Measurements from ENCODE around the gene AKAP9. TPM values are rescaled to one million over a fixed set of nuclear protein-coding genes. Genes with fewer than 3 reads are reported as not detected.

Gene AKAP9
- total and polyA plus RNA-seq, 4 experiments from 2014 or later = 8.6 to 91.4 (median 71.0) TPM

DNA sequence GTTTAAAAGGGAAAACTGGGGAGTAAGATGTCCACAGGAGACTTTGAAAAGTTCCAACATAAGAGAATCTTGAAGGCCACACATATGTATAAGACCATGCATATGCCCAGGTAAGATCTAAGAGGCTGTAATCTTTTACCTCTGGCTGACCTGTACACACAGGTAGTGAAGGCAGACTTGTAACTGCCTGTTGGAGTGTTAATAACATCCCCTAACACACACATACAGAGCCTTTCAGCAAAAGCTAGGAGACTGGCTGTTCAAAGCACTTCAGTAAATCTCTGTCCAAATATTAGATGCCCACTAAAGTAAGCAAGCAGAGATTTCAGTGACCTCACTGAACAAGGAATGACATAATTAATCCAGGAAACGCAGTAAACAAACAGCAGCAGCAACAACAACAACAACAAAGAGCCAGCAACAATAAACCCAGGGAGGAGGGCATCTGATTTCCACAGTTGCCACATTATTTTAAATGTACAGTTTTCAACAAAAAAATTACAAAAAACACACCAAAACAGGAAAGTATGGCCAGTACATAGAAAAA lies 178.6 kb downstream of the AKAP9 start:
- Mint-ChIP-seq H3K9me3 (no peaks in the 10 kb centered on the region), H3K27me3 (no peaks in the 10 kb centered on the region), H3K4me1 (peaks cover 0 to 4% (median 2%) of the 10 kb centered on the region in 4 donors), H3K27ac (no peak overlapping the region), H3K36me3 (peaks cover 50 to 59% of the 10 kb centered on the region in 2 donors), H3K4me3 (no peak overlapping the region)
- Histone ChIP-seq H3K9me3 (ENCODE audit: control insufficient read depth in 1 of 2, low read length in 2 of 2) (no peaks in the 10 kb centered on the region), H3K4me1 (ENCODE audit: insufficient read depth, low read length) (no peaks in the 10 kb centered on the region), H3K4me3 (ENCODE audit: low read length in 2 of 2) (no peak overlapping the region), H3K36me3 (ENCODE audit: insufficient read depth, low read length) (peaks cover 22% of the 10 kb centered on the region), H3K27ac (ENCODE audit: low read depth, low read length) (no peak overlapping the region), H3K27me3 (ENCODE audit: insufficient read depth, low read length) (no peaks in the 10 kb centered on the region)
- intact Hi-C loops (cut with micrococcal nuclease) = no loop called here
- ChIA-PET POLR2A (ENCODE audit: partially characterized antibody) (no interaction called here), CTCF (ENCODE audit: partially characterized antibody) (interaction anchor here (1.8 kb wide), 1 partner anchor 14 kb away, joined by 4 read pairs; no protein-coding TSS in a partner anchor)
- no peak for DNase-seq

DNA sequence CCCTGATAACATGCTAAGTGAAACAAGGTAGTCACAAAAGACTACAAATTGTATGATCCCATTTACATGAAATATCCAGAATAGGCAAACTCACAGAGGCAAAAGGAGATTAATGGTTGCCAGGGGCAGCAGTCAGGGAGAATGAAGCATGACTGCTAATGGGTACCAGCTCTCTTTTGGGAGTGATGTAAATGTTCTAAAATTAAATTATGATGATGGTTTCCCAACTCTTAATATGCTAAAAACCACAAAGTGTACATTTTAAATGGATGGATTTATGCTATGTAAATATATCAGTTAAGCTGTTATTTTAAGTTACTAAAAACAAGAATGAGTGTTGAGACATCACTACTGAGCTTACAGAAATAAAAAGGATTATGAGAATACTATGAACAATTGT lies 181.0 kb downstream of the AKAP9 start:
- CTCF ChIA-PET (ENCODE audit: partially characterized antibody) = interaction anchor here (2.3 kb wide), 1 partner anchor 14 kb away, joined by 4 read pairs; no protein-coding TSS in a partner anchor
- Mint-ChIP-seq H3K36me3 (peaks cover 59 to 61% of the 10 kb centered on the region in 2 donors), H3K4me3 (no peak overlapping the region), H3K27ac (no peak overlapping the region), H3K4me1 (peaks cover 0 to 3% (median 0%) of the 10 kb centered on the region in 4 donors), H3K27me3 (no peaks in the 10 kb centered on the region), H3K9me3 (no peaks in the 10 kb centered on the region)
- Histone ChIP-seq H3K4me1 (ENCODE audit: insufficient read depth, low read length) (no peaks in the 10 kb centered on the region), H3K27me3 (ENCODE audit: insufficient read depth, low read length) (no peaks in the 10 kb centered on the region), H3K4me3 (ENCODE audit: low read length in 2 of 2) (no peak overlapping the region), H3K36me3 (ENCODE audit: insufficient read depth, low read length) (peaks cover 22% of the 10 kb centered on the region), H3K9me3 (ENCODE audit: control insufficient read depth in 1 of 2, low read length in 2 of 2) (no peaks in the 10 kb centered on the region), H3K27ac (ENCODE audit: low read depth, low read length) (no peak overlapping the region)
- DNase-seq = no peak
- intact Hi-C loops (cut with micrococcal nuclease) = no loop called here
- POLR2A ChIA-PET (ENCODE audit: partially characterized antibody) = no interaction called here

DNA sequence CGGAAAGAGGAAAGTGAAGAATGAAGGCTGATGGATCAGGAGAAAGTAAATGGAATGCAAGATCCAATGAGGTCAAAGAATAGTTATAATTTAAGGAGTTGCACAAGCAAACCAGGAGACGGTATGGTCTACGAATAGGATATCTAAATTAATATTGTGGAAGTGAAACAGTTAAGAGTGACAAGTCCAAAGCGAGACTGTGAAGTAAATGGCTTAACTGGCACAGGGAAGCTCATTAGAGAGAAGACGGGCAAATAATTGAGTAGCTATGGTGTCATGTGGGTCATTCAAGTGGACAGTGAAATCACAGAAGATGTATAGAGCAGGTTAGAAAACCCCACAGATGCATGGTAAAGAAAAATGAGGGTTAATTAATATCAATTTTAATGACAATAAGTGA lies 190.4 kb downstream of the AKAP9 start:
- CTCF ChIA-PET (ENCODE audit: partially characterized antibody) = no interaction called here
- DNase-seq = no peak
- Mint-ChIP-seq H3K36me3 (peaks cover 20 to 39% of the 10 kb centered on the region in 2 donors), H3K4me1 (peaks cover 17 to 36% (median 25%) of the 10 kb centered on the region in 4 donors), H3K4me3 (no peak overlapping the region), H3K27ac (no peak overlapping the region), H3K27me3 (no peaks in the 10 kb centered on the region), H3K9me3 (no peaks in the 10 kb centered on the region)
- Histone ChIP-seq H3K36me3 (ENCODE audit: insufficient read depth, low read length) (no peaks in the 10 kb centered on the region), H3K9me3 (ENCODE audit: control insufficient read depth in 1 of 2, low read length in 2 of 2) (no peaks in the 10 kb centered on the region), H3K27ac (ENCODE audit: low read depth, low read length) (no peak overlapping the region), H3K4me3 (ENCODE audit: low read length in 2 of 2) (no peak overlapping the region), H3K27me3 (ENCODE audit: insufficient read depth, low read length) (no peaks in the 10 kb centered on the region), H3K4me1 (ENCODE audit: insufficient read depth, low read length) (peaks cover 19% of the 10 kb centered on the region)
- intact Hi-C loops (cut with micrococcal nuclease) = loop anchor here (5.0 to 10.0 kb wide), 2 partner anchors 704 to 1871 kb away; partner anchors contain the start of genes BET1 and CDK6
- POLR2A ChIA-PET (ENCODE audit: partially characterized antibody) = interaction anchor here (1.2 kb wide), 1 partner anchor 115 kb away, joined by 3 read pairs; the partner anchor contains the start of genes ANKIB1 and KRIT1

DNA sequence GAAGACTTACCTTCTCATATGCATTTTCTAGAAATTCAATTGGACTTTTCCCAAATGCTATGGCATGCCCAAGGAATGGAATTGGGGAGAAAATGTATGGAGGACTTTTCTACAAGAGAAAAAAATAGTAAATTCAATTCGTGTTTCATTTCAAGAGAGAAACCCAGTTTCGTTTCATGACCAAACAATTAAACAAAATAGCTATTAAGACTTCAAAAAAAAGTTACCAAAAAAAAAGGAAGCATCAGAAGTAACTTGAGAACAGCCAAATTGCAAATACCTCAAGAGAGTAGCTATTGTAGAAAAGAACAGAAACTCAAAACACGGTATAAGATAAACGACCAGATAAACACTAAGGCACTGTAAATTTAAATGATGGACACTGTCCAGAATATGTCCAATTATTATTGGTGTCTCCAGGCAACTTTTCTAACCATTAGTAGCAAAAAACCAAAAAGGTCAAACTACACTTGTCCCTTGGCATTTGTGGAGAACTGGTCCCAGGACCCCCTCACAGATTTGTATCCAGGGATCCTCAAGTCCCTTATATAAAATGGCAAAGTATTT lies 191.2 kb downstream of the AKAP9 start:
- Mint-ChIP-seq H3K27me3 (no peaks in the 10 kb centered on the region), H3K9me3 (no peaks in the 10 kb centered on the region), H3K4me1 (peaks cover 18 to 36% (median 26%) of the 10 kb centered on the region in 4 donors), H3K4me3 (peak overlapping the region in 1 of 8 donors; percentile 1), H3K36me3 (peaks cover 15 to 33% of the 10 kb centered on the region in 2 donors), H3K27ac (peak overlapping the region in 1 of 7 donors; percentile 97)
- Histone ChIP-seq H3K9me3 (ENCODE audit: control insufficient read depth in 1 of 2, low read length in 2 of 2) (no peaks in the 10 kb centered on the region), H3K4me3 (ENCODE audit: low read length in 2 of 2) (no peak overlapping the region), H3K4me1 (ENCODE audit: insufficient read depth, low read length) (peaks cover 19% of the 10 kb centered on the region), H3K36me3 (ENCODE audit: insufficient read depth, low read length) (no peaks in the 10 kb centered on the region), H3K27me3 (ENCODE audit: insufficient read depth, low read length) (no peaks in the 10 kb centered on the region), H3K27ac (ENCODE audit: low read depth, low read length) (no peak overlapping the region)
- intact Hi-C loops (cut with micrococcal nuclease) = loop anchor here (5.0 to 10.0 kb wide), 2 partner anchors 703 to 1870 kb away; partner anchors contain the start of genes BET1 and CDK6
- POLR2A ChIA-PET (ENCODE audit: partially characterized antibody) = no interaction called here
- no peak for DNase-seq
- CTCF ChIA-PET (ENCODE audit: partially characterized antibody) = interaction anchor here (0.8 to 2.2 kb wide), 3 partner anchors 46 to 315 kb away, joined by 3 to 4 read pairs (median 3); partner anchors contain the start of genes GATAD1 and MTERF1

DNA sequence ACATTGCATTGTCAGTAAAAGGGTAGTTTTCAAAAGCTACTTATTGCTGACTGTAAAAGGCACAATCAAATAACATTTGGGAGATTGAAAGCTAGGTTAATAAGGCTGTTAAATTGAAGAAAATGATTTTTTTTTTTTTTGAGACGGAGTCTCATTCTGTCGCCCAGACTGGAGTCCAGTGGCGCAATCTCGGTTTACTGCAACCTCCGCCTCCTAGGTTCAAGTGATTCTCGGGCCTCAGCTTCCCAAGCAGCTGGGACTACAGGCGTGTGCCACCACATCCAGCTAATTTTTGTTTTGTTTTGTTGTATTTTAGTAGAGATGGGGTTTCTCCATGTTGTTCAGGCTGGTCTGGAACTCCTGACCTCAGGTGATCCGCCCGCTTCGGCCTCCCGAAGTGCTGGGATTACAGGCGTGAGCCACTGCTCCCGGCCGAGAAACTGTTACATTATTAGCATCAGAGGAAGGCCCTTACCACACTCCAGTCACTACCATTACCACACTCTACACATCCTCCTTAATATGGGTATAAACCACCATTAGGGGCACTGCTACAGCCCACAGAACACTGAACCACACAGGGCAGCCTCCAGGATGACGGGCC lies 192.6 kb downstream of the AKAP9 start:
- Mint-ChIP-seq H3K4me3 (peak overlapping the region; percentile 96 to 100 (median 99)), H3K27ac (peak overlapping the region; percentile 97 to 100 (median 100)), H3K9me3 (no peaks in the 10 kb centered on the region), H3K36me3 (peaks cover 4 to 20% of the 10 kb centered on the region in 2 donors), H3K27me3 (no peaks in the 10 kb centered on the region), H3K4me1 (peaks cover 18 to 36% (median 26%) of the 10 kb centered on the region in 4 donors)
- no peak for DNase-seq
- H3K27me3 ChIP-seq (ENCODE audit: insufficient read depth, low read length) = no peaks in the 10 kb centered on the region
- intact Hi-C loops (cut with micrococcal nuclease) = loop anchor here (5.0 to 10.0 kb wide), 2 partner anchors 702 to 1869 kb away; partner anchors contain the start of genes BET1 and CDK6
- POLR2A ChIA-PET (ENCODE audit: partially characterized antibody) = interaction anchor here (0.7 to 3.3 kb wide), 9 partner anchors 9 to 395 kb away, joined by 3 to 30 read pairs (median 4); partner anchors contain the start of genes ANKIB1, GATAD1, KRIT1 and LRRD1
- H3K4me3 ChIP-seq (ENCODE audit: low read length in 2 of 2) = peak overlapping the region; percentile 45 to 92
- H3K36me3 ChIP-seq (ENCODE audit: insufficient read depth, low read length) = no peaks in the 10 kb centered on the region
- H3K4me1 ChIP-seq (ENCODE audit: insufficient read depth, low read length) = peaks cover 19% of the 10 kb centered on the region
- peak overlapping the region; percentile 77 for H3K27ac ChIP-seq (ENCODE audit: low read depth, low read length)
- CTCF ChIA-PET (ENCODE audit: partially characterized antibody) = interaction anchor here (0.7 to 2.2 kb wide), 6 partner anchors 14 to 314 kb away, joined by 3 to 4 read pairs (median 4); partner anchors contain the start of genes GATAD1 and MTERF1
- H3K9me3 ChIP-seq (ENCODE audit: control insufficient read depth in 1 of 2, low read length in 2 of 2) = no peaks in the 10 kb centered on the region

DNA sequence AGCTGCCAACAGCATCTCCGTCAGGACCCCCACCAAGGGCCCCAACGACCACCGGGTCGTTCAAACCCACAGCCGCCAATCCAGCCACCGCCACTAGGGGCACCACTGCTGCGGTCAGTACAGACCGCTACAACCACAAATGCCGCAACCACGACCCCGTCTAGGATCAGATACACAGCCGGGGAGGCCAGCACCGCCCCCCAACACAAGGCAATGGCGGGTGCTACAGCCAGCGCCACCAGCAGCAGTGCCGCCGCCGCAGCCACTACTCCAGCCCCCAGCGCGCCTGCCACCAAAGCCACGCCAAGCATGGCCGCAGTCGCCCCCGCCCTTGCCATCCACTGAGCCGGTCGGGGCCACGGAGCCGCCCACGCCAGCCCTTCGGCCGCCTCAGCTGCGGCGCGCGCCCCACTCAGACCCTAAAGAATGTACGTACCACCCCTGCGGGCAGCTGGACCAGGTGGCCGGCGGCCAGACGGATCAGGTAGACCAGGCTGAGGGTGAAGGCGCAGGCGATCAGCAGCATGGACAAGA lies 193.1 kb downstream of the AKAP9 start:
- H3K4me3 Mint-ChIP-seq = peak overlapping the region; percentile 96 to 100 (median 99)
- H3K27ac Mint-ChIP-seq = peak overlapping the region; percentile 97 to 100 (median 100)
- Histone ChIP-seq H3K27me3 (ENCODE audit: insufficient read depth, low read length) (no peaks in the 10 kb centered on the region), H3K9me3 (ENCODE audit: control insufficient read depth in 1 of 2, low read length in 2 of 2) (no peaks in the 10 kb centered on the region), H3K27ac (ENCODE audit: low read depth, low read length) (peak overlapping the region; percentile 77), H3K4me3 (ENCODE audit: low read length in 2 of 2) (peak overlapping the region; percentile 45 to 92), H3K36me3 (ENCODE audit: insufficient read depth, low read length) (no peaks in the 10 kb centered on the region), H3K4me1 (ENCODE audit: insufficient read depth, low read length) (peaks cover 19% of the 10 kb centered on the region)
- H3K36me3 Mint-ChIP-seq = peaks cover 4 to 18% of the 10 kb centered on the region in 2 donors
- CTCF ChIA-PET (ENCODE audit: partially characterized antibody) = interaction anchor here (1.1 to 2.2 kb wide), 3 partner anchors 114 to 254 kb away, joined by 4 read pairs; partner anchors contain the start of gene MTERF1
- DNase-seq = peak; percentile 59 to 74 (median 64)
- no peaks in the 10 kb centered on the region for H3K9me3 Mint-ChIP-seq
- POLR2A ChIA-PET (ENCODE audit: partially characterized antibody) = interaction anchor here (0.7 to 3.3 kb wide), 9 partner anchors 10 to 395 kb away, joined by 3 to 30 read pairs (median 4); partner anchors contain the start of genes AKAP9, ANKIB1, GATAD1 and KRIT1
- H3K27me3 Mint-ChIP-seq = no peaks in the 10 kb centered on the region
- intact Hi-C loops (cut with micrococcal nuclease) = loop anchor here (1.0 to 10.0 kb wide), 10 partner anchors 45 to 1868 kb away; partner anchors contain the start of genes AKAP9, ANKIB1, BET1 and CDK6
- H3K4me1 Mint-ChIP-seq = peaks cover 18 to 36% (median 26%) of the 10 kb centered on the region in 4 donors

All from CD4-positive, alpha-beta memory T cell (primary cell).